Neural cell (in vitro differentiated cells): ENCODE results near the gene KHK. TPM values are rescaled to one million over a fixed set of nuclear protein-coding genes. Genes with fewer than 3 reads are reported as not detected.

Experiments
- H2AFZ ChIP-seq: fragments of 200-600, 300-800 bp; sonication (generic), shearing (Covaris generic); 2 replicates; pipeline ENCODE4 v1.6.0; 2014; ENCODE audit warnings: low read depth, mild to moderate bottlenecking, antibody characterized with exemption, low read length, moderate library complexity
- H3F3A ChIP-seq: fragments of 200-600 bp; shearing (Covaris generic); 2 replicates; pipeline ENCODE4 v1.6.1; 2016; ENCODE audit warnings: mild to moderate bottlenecking, moderate library complexity, mixed read lengths, antibody characterized with exemption, low read length; ENCODE audit not compliant: insufficient read depth, poor library complexity, severe bottlenecking
- H3K27ac ChIP-seq: fragments of 200-600, 300-800 bp; sonication (generic), shearing (Covaris generic); 2 replicates; pipeline ENCODE4 v1.5.1; 2014; ENCODE audit warnings: mild to moderate bottlenecking, low read length, moderate library complexity
- H3K27me3 ChIP-seq: fragments of 300-800, 200-600 bp; sonication (generic), shearing (Covaris generic); 2 replicates; pipeline ENCODE4 v1.6.0; 2014; ENCODE audit warnings: mild to moderate bottlenecking, low read depth, low read length, moderate library complexity; ENCODE audit not compliant: insufficient read depth
- H3K36me3 ChIP-seq: fragments of 300-800, 200-600 bp; sonication (generic), shearing (Covaris generic); 2 replicates; pipeline ENCODE4 v1.5.1; 2014; ENCODE audit warnings: mild to moderate bottlenecking, antibody characterized with exemption, low read length, moderate library complexity; ENCODE audit not compliant: insufficient read depth
- H3K4me2 ChIP-seq: fragments of 300-800, 200-600 bp; sonication (generic), shearing (Covaris generic); 2 replicates; pipeline ENCODE4 v1.6.0; 2014; ENCODE audit warnings: mild to moderate bottlenecking, low read length
- H3K4me3 ChIP-seq: fragments of 300-800, 200-600 bp; sonication (generic), shearing (Covaris generic); 2 replicates; pipeline ENCODE4 v1.5.1; 2014; ENCODE audit warnings: mild to moderate bottlenecking, low read length, moderate library complexity
- H3K79me2 ChIP-seq: fragments of 200-600 bp; shearing (Covaris generic); replicated peaks from 2 replicates; pipeline ENCODE4 v1.6.0; 2014; ENCODE audit warnings: mild to moderate bottlenecking, low read length, moderate library complexity; ENCODE audit not compliant: insufficient read depth
- H3K9ac ChIP-seq: fragments of 300-800, 200-600 bp; sonication (generic), shearing (Covaris generic); 2 replicates; pipeline ENCODE4 v1.6.1; 2016; ENCODE audit warnings: mild to moderate bottlenecking, low read length, mixed read lengths
- H3K9me2 ChIP-seq: fragments of 200-600 bp; shearing (Covaris generic); 2 replicates; pipeline ENCODE4 v1.6.1; 2016; ENCODE audit warnings: mild to moderate bottlenecking, low read length, mixed read lengths; ENCODE audit not compliant: insufficient read depth
- H3K9me3 ChIP-seq: fragments of 200-600, 300-800 bp; sonication (generic), shearing (Covaris generic); 2 replicates; pipeline ENCODE4 v1.6.1; 2016; ENCODE audit warnings: mild to moderate bottlenecking, mixed run types, low read length, moderate library complexity, mixed read lengths
- H4K20me1 ChIP-seq: fragments of 200-600 bp; shearing (Covaris generic); 2 replicates; pipeline ENCODE4 v1.6.1; 2016; ENCODE audit warnings: mild to moderate bottlenecking, mixed run types; ENCODE audit not compliant: insufficient read depth
- EP300 ChIP-seq: fragments of 450-650 bp; conservative IDR thresholded peaks from 2 replicates; pipeline ENCODE4 v1.6.1; 2014; ENCODE audit warnings: antibody characterized with exemption, mild to moderate bottlenecking, moderate library complexity; ENCODE audit not compliant: poor library complexity, severe bottlenecking
- MXI1 ChIP-seq: fragments of 450-650 bp; conservative IDR thresholded peaks from 2 replicates; pipeline ENCODE4 v1.6.1; 2014; ENCODE audit warnings: antibody characterized with exemption, mild to moderate bottlenecking; ENCODE audit not compliant: poor library complexity, severe bottlenecking
- POLR2AphosphoS5 ChIP-seq: IDR thresholded peaks from 2 replicates; pipeline ENCODE4 v1.6.1; 2012
- RAD21 ChIP-seq: fragments of 450-650 bp; conservative IDR thresholded peaks from 2 replicates; pipeline ENCODE4 v1.6.1; 2014; ENCODE audit warnings: antibody characterized with exemption, mild to moderate bottlenecking, moderate library complexity
- polyA plus RNA-seq: library from polyadenylated mRNA; depleted of rRNA; stranded (reverse); fragments of >200 nt; gene quantifications from 2 replicates; pipeline ENCODE4 v1.2.3, GENCODE V29; 2014
- TF ChIP-seq, protein P1 (sequence below): IDR thresholded peaks from 2 replicates; pipeline ENCODE4 v1.6.1; 2012; ENCODE audit warnings: borderline replicate concordance

KHK gene
- polyA plus RNA-seq, 1 donor from 2014 or later: 4.1 TPM

DNA sequence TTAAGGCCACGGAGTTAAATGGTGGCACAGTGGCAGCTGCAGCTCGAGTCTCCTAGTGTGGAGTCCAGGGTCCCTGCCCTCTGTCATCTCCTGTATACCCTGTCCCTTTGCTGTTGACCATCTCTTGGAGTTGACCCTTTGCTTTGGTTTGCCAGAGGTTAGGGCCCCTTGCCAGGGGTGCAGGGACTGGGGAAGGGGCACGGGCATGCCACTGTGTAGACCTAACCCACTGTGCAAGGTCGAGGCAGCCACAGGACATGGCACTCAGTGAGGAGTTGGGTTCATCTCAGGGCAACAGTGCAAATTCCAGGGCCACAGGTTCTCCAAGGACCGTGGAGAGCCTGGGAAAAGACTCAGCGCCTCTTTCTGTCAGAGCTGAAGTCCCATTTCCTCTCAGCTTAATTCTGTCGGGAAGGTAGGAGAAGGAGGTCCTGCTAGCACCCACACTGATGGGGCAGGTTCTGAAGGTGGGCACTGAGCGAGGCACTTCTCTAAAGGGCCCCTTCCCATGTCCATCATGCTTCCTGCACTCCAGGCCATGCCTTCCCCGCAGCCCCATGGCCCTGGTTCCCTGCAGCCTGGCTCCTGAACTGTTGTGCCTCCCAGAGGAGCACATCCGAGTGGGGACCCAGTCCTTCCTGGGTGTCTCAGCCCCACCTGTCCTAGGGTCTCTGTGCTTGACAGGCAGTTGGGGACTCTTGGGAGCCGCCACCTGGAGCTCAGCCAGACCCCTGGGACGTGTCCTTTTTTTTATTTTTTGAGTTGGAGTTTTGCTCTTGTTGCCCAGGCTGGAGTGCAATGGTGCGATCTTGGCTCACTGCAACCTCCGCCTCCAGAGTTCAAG is 2.8 kb downstream of the KHK start:
- Histone ChIP-seq H3K9me3 (no peaks in the 10 kb centered on the region), H3K4me3 (no peak overlapping the region), H3K9ac (no peak overlapping the region), H3K36me3 (no peaks in the 10 kb centered on the region), H2AFZ (no peak overlapping the region), H3F3A (no peaks in the 10 kb centered on the region), H3K27ac (no peak overlapping the region), H3K4me2 (no peak overlapping the region), H4K20me1 (no peaks in the 10 kb centered on the region), H3K27me3 (peaks cover 10% of the 10 kb centered on the region), H3K9me2 (no peaks in the 10 kb centered on the region), H3K79me2 (no peaks in the 10 kb centered on the region)
- TF ChIP-seq MXI1: no peak
- no peak for TF ChIP-seq RAD21
- TF ChIP-seq, protein P1, sequence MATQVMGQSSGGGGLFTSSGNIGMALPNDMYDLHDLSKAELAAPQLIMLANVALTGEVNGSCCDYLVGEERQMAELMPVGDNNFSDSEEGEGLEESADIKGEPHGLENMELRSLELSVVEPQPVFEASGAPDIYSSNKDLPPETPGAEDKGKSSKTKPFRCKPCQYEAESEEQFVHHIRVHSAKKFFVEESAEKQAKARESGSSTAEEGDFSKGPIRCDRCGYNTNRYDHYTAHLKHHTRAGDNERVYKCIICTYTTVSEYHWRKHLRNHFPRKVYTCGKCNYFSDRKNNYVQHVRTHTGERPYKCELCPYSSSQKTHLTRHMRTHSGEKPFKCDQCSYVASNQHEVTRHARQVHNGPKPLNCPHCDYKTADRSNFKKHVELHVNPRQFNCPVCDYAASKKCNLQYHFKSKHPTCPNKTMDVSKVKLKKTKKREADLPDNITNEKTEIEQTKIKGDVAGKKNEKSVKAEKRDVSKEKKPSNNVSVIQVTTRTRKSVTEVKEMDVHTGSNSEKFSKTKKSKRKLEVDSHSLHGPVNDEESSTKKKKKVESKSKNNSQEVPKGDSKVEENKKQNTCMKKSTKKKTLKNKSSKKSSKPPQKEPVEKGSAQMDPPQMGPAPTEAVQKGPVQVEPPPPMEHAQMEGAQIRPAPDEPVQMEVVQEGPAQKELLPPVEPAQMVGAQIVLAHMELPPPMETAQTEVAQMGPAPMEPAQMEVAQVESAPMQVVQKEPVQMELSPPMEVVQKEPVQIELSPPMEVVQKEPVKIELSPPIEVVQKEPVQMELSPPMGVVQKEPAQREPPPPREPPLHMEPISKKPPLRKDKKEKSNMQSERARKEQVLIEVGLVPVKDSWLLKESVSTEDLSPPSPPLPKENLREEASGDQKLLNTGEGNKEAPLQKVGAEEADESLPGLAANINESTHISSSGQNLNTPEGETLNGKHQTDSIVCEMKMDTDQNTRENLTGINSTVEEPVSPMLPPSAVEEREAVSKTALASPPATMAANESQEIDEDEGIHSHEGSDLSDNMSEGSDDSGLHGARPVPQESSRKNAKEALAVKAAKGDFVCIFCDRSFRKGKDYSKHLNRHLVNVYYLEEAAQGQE: no peak
- TF ChIP-seq POLR2AphosphoS5: no peak

DNA sequence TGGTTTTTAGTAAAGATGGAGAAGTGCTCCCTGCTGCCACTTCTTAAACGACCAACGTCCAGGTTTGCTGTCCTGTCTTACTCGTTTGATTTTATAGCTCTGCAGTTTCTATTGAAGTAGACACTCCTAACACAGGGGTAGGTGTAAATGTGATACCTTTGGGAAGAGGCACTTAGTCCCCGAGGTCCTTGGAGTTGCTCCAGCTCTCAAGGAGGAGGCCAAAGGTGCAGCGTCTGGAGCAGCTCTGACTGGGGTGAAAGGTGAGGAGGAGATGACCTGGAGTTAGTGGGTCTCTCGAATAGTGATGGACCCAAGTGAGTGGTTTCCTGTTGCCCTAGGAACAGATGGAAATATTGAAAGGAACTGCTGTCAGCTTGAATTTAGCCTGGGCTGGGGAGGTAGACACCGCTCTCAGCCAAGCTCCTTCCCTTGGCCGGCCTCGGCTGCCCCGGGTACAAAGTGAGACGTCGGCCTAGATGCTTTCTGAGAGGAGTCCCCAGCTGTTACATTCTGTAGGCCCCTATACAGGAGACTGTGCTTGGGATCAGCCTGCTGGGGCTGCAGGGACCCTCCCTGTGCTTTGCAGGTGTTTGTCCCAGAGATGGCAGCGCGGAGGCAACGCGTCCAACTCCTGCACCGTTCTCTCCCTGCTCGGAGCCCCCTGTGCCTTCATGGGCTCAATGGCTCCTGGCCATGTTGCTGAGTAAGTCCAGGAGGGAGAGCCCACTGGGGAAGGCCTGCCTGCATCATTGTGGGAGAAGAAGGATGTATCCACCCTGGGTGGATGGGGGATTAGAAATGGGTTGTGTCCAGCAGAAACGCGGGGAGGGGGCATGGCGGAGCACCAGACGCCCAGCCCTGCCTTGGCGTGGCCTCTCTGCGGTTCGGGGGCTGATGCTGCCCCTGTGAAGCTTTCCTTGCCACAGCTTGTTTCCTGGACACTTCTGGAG is 5.4 kb downstream of the KHK start:
- no peaks in the 10 kb centered on the region for H3K27me3 ChIP-seq
- H3F3A ChIP-seq: no peaks in the 10 kb centered on the region
- H4K20me1 ChIP-seq: no peaks in the 10 kb centered on the region
- H3K9me3 ChIP-seq: no peaks in the 10 kb centered on the region
- H3K36me3 ChIP-seq: no peaks in the 10 kb centered on the region
- H3K79me2 ChIP-seq: no peaks in the 10 kb centered on the region
- no peak for TF ChIP-seq MXI1
- TF ChIP-seq, protein P1: no peak
- no peak for TF ChIP-seq EP300
- no peak for TF ChIP-seq POLR2AphosphoS5
- H3K4me3 ChIP-seq: no peak overlapping the region
- no peak overlapping the region for H2AFZ ChIP-seq
- no peak overlapping the region for H3K27ac ChIP-seq
- H3K9ac ChIP-seq: no peak overlapping the region
- H3K4me2 ChIP-seq: no peak overlapping the region
- H3K9me2 ChIP-seq: no peaks in the 10 kb centered on the region
